Common myeloid progenitor, CD34-positive (primary cell): ENCODE data around the gene ATP1A3.

Experiments used
- CTCF ChIA-PET: fragments of 350-600 bp; sonication (Branson Sonifier 250); formaldehyde crosslinking; loops from one replicate; lab custom pipeline; 2021; ENCODE audit warnings: antibody characterized with exemption; lab: Charles Lee
- POLR2A ChIA-PET: fragments of 350-600 bp; sonication (Branson Sonifier 250); formaldehyde crosslinking; loops from one replicate; lab custom pipeline; 2021; ENCODE audit warnings: antibody characterized with exemption; lab: Charles Lee
- DNase-seq, 3 donors: peaks; one replicate each; pipeline versions ENCODE4 v3.0.0 to v3.0.0-alpha.2; 2013
- H3K27ac ChIP-seq, 2 experiments: 1 replicate in 1 of 2; 2 replicates in 1 of 2; pipeline ENCODE4 v1.7.0; 2013; ENCODE audit warnings: inconsistent platforms in 2 of 2, low read length in 2 of 2, mild to moderate bottlenecking in 2 of 2, low read depth in 1 of 2, moderate library complexity in 1 of 2; ENCODE audit not compliant: severe bottlenecking in 2 of 2, insufficient read depth in 1 of 2, poor library complexity in 1 of 2
- H3K27me3 ChIP-seq, 5 experiments: replicated peaks in 2 of 5; 1 replicate in 3 of 5; 2 replicates in 2 of 5; pipeline versions ENCODE4 v1.6.1 to v1.7.0; 2013; ENCODE audit warnings: low read length in 4 of 5, mild to moderate bottlenecking in 2 of 5, moderate library complexity in 2 of 5, inconsistent platforms in 1 of 5; ENCODE audit not compliant: insufficient read depth in 5 of 5, control insufficient read depth in 4 of 5
- H3K36me3 ChIP-seq, 4 experiments: 1 replicate in 2 of 4; 2 replicates in 2 of 4; pipeline versions ENCODE4 v1.6.1 to v1.7.0; 2013; ENCODE audit warnings: low read length in 3 of 4, control low read depth in 1 of 4, mild to moderate bottlenecking in 1 of 4; ENCODE audit not compliant: control insufficient read depth in 4 of 4, insufficient read depth in 4 of 4
- H3K4me1 ChIP-seq, 4 experiments: 1 replicate in 3 of 4; 2 replicates in 1 of 4; pipeline versions ENCODE4 v1.6.1 to v1.7.1; 2013; ENCODE audit warnings: low read length in 3 of 4, mild to moderate bottlenecking in 3 of 4, control low read depth in 1 of 4, inconsistent platforms in 1 of 4, moderate library complexity in 1 of 4; ENCODE audit not compliant: control insufficient read depth in 4 of 4, insufficient read depth in 4 of 4; ENCODE audit errors: control extremely low read depth in 1 of 4
- H3K4me3 ChIP-seq, 7 experiments: 1 replicate in 4 of 7; 2 replicates in 3 of 7; pipeline versions ENCODE4 v1.5.1 to v1.7.0; 2013; ENCODE audit warnings: mild to moderate bottlenecking in 7 of 7, low read length in 6 of 7, moderate library complexity in 6 of 7, inconsistent platforms in 2 of 7, low read depth in 2 of 7, control low read depth in 1 of 7; ENCODE audit not compliant: insufficient read depth in 4 of 7, control insufficient read depth in 1 of 7; ENCODE audit errors: extremely low read depth in 1 of 7
- H3K9me3 ChIP-seq, 5 experiments: 1 replicate in 4 of 5; 2 replicates in 1 of 5; pipeline versions ENCODE4 v1.6.1 to v1.7.1; 2013; ENCODE audit warnings: low read length in 4 of 5, mild to moderate bottlenecking in 2 of 5, inconsistent platforms in 1 of 5, low read depth in 1 of 5, moderate library complexity in 1 of 5; ENCODE audit not compliant: control insufficient read depth in 4 of 5, insufficient read depth in 2 of 5; ENCODE audit errors: control extremely low read depth in 1 of 5
- WGBS: methylation state at CpG from one replicate; pipeline ENCODE4 v1.1.5; 2013; ENCODE audit not compliant: insufficient coverage; 5-methylcytosine and 5-hydroxymethylcytosine counted together

Gene ATP1A3

GRCh38 chr19:41971363-41971762 is 22.7 kb downstream of the ATP1A3 start:
- 94% methylated on average over 3 of the region's 11 CpGs for WGBS
- Histone ChIP-seq H3K4me3 (no peak overlapping the region), H3K27ac (no peak overlapping the region), H3K36me3 (peaks cover 0 to 4% (median 0%) of the 10 kb centered on the region in 4 experiments), H3K4me1 (peaks cover 0 to 22% (median 17%) of the 10 kb centered on the region in 4 experiments), H3K27me3 (no peaks in the 10 kb centered on the region), H3K9me3 (no peaks in the 10 kb centered on the region)
- ChIA-PET CTCF (no interaction called here), POLR2A (no interaction called here)
- no peak for DNase-seq

- no peaks in the 10 kb centered on the region for H3K36me3 ChIP-seq
- H3K9me3 ChIP-seq: no peaks in the 10 kb centered on the region
- H3K4me3 ChIP-seq: no peak overlapping the region
- WGBS: 98% methylated on average over 15 of the region's 19 CpGs
- no peak for DNase-seq
- H3K27me3 ChIP-seq: no peaks in the 10 kb centered on the region
- CTCF ChIA-PET: no interaction called here
- H3K27ac ChIP-seq: no peak overlapping the region
- H3K4me1 ChIP-seq: peaks cover 0 to 25% (median 20%) of the 10 kb centered on the region in 4 experiments
- POLR2A ChIA-PET: no interaction called here
Observed at GRCh38 chr19:41969772-41970458, 24.1 kb downstream of the ATP1A3 start.

GRCh38 chr19:41968751-41969595 is 25.1 kb downstream of the ATP1A3 start:
- H3K9me3 ChIP-seq: no peaks in the 10 kb centered on the region
- H3K4me1 ChIP-seq: peaks cover 0 to 25% (median 20%) of the 10 kb centered on the region in 4 experiments
- H3K4me3 ChIP-seq: no peak overlapping the region
- no peaks in the 10 kb centered on the region for H3K27me3 ChIP-seq
- ChIA-PET POLR2A (no interaction called here), CTCF (no interaction called here)
- DNase-seq: no peak
- WGBS: 94% methylated on average over 24 of the region's 28 CpGs
- H3K36me3 ChIP-seq: no peaks in the 10 kb centered on the region
- no peak overlapping the region for H3K27ac ChIP-seq

- peak; percentile 59 to 90 (median 86) for DNase-seq
- peak overlapping the region in 5 of 7 experiments; percentile 25 to 64 (median 48) for H3K4me3 ChIP-seq
- H3K36me3 ChIP-seq: no peaks in the 10 kb centered on the region
- CTCF ChIA-PET: no interaction called here
- POLR2A ChIA-PET: no interaction called here
- peak overlapping the region; percentile 50 to 83 for H3K27ac ChIP-seq
- no peaks in the 10 kb centered on the region for H3K9me3 ChIP-seq
- 44% methylated on average over 18 of the region's 26 CpGs for WGBS
- H3K4me1 ChIP-seq: peaks cover 0 to 25% (median 20%) of the 10 kb centered on the region in 4 experiments
- H3K27me3 ChIP-seq: no peaks in the 10 kb centered on the region
Observed at GRCh38 chr19:41967054-41967783, 26.8 kb downstream of the ATP1A3 start.

- Histone ChIP-seq H3K9me3 (no peaks in the 10 kb centered on the region), H3K36me3 (no peaks in the 10 kb centered on the region), H3K4me1 (peaks cover 0 to 32% (median 20%) of the 10 kb centered on the region in 4 experiments), H3K27me3 (no peaks in the 10 kb centered on the region), H3K27ac (no peak overlapping the region), H3K4me3 (no peak overlapping the region)
- POLR2A ChIA-PET: interaction anchor here (0.6 kb wide), 1 partner anchor 570 kb away, joined by 3 read pairs; no protein-coding TSS in a partner anchor
- 90% methylated on average over 3 of the region's 5 CpGs for WGBS
- DNase-seq: no peak
- CTCF ChIA-PET: interaction anchor here (0.5 to 0.9 kb wide), 2 partner anchors 79 to 83 kb away, joined by 3 read pairs; no protein-coding TSS in a partner anchor
Observed at GRCh38 chr19:41965106-41965505, 28.9 kb downstream of the ATP1A3 start.

- DNase-seq: no peak
- Histone ChIP-seq H3K36me3 (peaks cover 0 to 11% (median 3%) of the 10 kb centered on the region in 4 experiments), H3K9me3 (no peaks in the 10 kb centered on the region), H3K4me1 (peaks cover 0 to 32% (median 15%) of the 10 kb centered on the region in 4 experiments), H3K4me3 (no peak overlapping the region), H3K27me3 (no peaks in the 10 kb centered on the region), H3K27ac (no peak overlapping the region)
- CTCF ChIA-PET: no interaction called here
- 86% methylated on average over 5 of the region's 5 CpGs for WGBS
- POLR2A ChIA-PET: no interaction called here
Observed at GRCh38 chr19:41960973-41961372, 33.1 kb downstream of the ATP1A3 start.
